Endodermal cell (in vitro differentiated cells): ENCODE results near the gene KIAA1671. TPM values are rescaled to one million over a fixed set of nuclear protein-coding genes. Genes with fewer than 3 reads are reported as not detected.
A peak's percentile ranks its signal among the peaks of the same experiment; 100 is the strongest.

Experiments used
- DNase-seq: peaks from one replicate; pipeline ENCODE4 v3.0.0-alpha.2; 2017
- H3K27ac ChIP-seq: 2 replicates; pipeline ENCODE4 v1.5.1; 2013; ENCODE audit warnings: mild to moderate bottlenecking, low read depth, low read length, moderate library complexity
- H3K27me3 ChIP-seq: 2 replicates; pipeline ENCODE4 v1.6.1; 2013; ENCODE audit warnings: mild to moderate bottlenecking, low read length, moderate library complexity; ENCODE audit not compliant: insufficient read depth, control insufficient read depth, poor library complexity, severe bottlenecking
- H3K36me3 ChIP-seq: 2 replicates; pipeline ENCODE4 v1.7.0; 2013; ENCODE audit warnings: mild to moderate bottlenecking, low read length, moderate library complexity; ENCODE audit not compliant: control insufficient read depth, insufficient read depth
- H3K4me1 ChIP-seq: one replicate; pipeline ENCODE4 v1.7.0; 2013; ENCODE audit warnings: low read length; ENCODE audit not compliant: control insufficient read depth, insufficient read depth
- H3K4me3 ChIP-seq: 2 replicates; pipeline ENCODE4 v1.5.1; 2013; ENCODE audit warnings: mild to moderate bottlenecking, low read length, moderate library complexity
- H3K9ac ChIP-seq: 2 replicates; pipeline ENCODE4 v1.6.1; 2013; ENCODE audit warnings: mild to moderate bottlenecking, low read length, moderate library complexity; ENCODE audit not compliant: poor library complexity, severe bottlenecking; ENCODE audit errors: extremely low read depth
- H3K9me3 ChIP-seq: 2 replicates; pipeline ENCODE4 v1.6.1; 2013; ENCODE audit warnings: mild to moderate bottlenecking, low read length, moderate library complexity; ENCODE audit not compliant: control insufficient read depth
- H3K27ac Mint-ChIP-seq: 2 replicates; pipeline ENCODE4 v1.8.0; 2020; ENCODE audit warnings: mixed read lengths
- H3K27me3 Mint-ChIP-seq: 2 replicates; pipeline ENCODE4 v1.8.0; 2021; ENCODE audit warnings: mild to moderate bottlenecking, mixed read lengths; ENCODE audit not compliant: insufficient read depth
- H3K36me3 Mint-ChIP-seq: 2 replicates; pipeline ENCODE4 v1.8.0; 2020; ENCODE audit warnings: low read depth, mixed read lengths
- H3K4me1 Mint-ChIP-seq: 2 replicates; pipeline ENCODE4 v1.8.0; 2020; ENCODE audit warnings: mixed read lengths
- H3K4me3 Mint-ChIP-seq: 2 replicates; pipeline ENCODE4 v1.8.0; 2020; ENCODE audit warnings: mild to moderate bottlenecking, moderate library complexity, mixed read lengths
- H3K9me3 Mint-ChIP-seq: 2 replicates; pipeline ENCODE4 v1.8.0; 2020; ENCODE audit warnings: mild to moderate bottlenecking, mixed read lengths
- WGBS, 2 experiments: methylation state at CpG; one replicate each; pipeline versions ENCODE4 v1.1.5 to v1.1.7; 2013; ENCODE audit warnings: missing lambda C conversion rate in 2 of 2, mixed read lengths in 1 of 2; ENCODE audit not compliant: insufficient coverage in 1 of 2, insufficient read length in 1 of 2; 5-methylcytosine and 5-hydroxymethylcytosine counted together
- total RNA-seq, 2 donors: library from RNA; stranded (reverse); fragmentation: NEBNext Ultra II Directional in 1 of 2; extraction: Animal tissue kit (Norgen Biotek cat#: 25700) in 1 of 2; gene quantifications; 2 replicates in 1 of 2; 3 replicates in 1 of 2; pipeline ENCODE4 v1.2.1, GENCODE V29; 2021
- TF ChIP-seq, protein P1 (sequence below): fragments of 200-600 bp; sonication (generic); conservative IDR thresholded peaks from 2 replicates; pipeline ENCODE4 v1.5.0; 2021; ENCODE audit warnings: antibody characterized with exemption, mild to moderate bottlenecking

The KIAA1671 gene
- total RNA-seq, 2 donors from 2014 or later, result 38.8 to 43.7 TPM

DNA sequence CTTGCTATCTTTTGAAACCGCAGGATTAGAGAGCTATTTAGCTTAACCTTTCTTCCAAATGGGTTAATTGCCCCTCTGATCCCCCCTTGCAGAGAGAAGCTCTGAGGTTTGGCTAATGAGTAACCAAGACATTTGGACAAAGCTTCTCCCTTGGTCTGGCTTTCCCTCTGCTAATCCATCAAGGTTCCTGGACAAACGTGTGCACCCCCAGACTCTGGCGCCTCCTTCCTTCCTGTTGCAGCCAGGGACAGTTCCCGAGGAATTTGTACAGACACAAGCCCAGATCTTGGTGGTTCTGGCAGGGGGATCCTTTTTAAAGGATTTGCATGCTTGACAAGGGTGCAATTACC lies 1.6 kb downstream of the KIAA1671 start:
- Histone ChIP-seq H3K27me3 (no peaks in the 10 kb centered on the region), H3K9ac (peak overlapping the region; percentile 87), H3K27ac (no peak overlapping the region), H3K4me3 (peak overlapping the region; percentile 82), H3K36me3 (no peaks in the 10 kb centered on the region), H3K9me3 (no peaks in the 10 kb centered on the region), H3K4me1 (no peaks in the 10 kb centered on the region)
- Mint-ChIP-seq H3K27me3 (no peaks in the 10 kb centered on the region), H3K36me3 (peaks cover 15% of the 10 kb centered on the region), H3K4me3 (peak overlapping the region; percentile 99), H3K9me3 (no peaks in the 10 kb centered on the region), H3K27ac (peak overlapping the region; percentile 93), H3K4me1 (peaks cover 26% of the 10 kb centered on the region)
- TF ChIP-seq, protein P1, sequence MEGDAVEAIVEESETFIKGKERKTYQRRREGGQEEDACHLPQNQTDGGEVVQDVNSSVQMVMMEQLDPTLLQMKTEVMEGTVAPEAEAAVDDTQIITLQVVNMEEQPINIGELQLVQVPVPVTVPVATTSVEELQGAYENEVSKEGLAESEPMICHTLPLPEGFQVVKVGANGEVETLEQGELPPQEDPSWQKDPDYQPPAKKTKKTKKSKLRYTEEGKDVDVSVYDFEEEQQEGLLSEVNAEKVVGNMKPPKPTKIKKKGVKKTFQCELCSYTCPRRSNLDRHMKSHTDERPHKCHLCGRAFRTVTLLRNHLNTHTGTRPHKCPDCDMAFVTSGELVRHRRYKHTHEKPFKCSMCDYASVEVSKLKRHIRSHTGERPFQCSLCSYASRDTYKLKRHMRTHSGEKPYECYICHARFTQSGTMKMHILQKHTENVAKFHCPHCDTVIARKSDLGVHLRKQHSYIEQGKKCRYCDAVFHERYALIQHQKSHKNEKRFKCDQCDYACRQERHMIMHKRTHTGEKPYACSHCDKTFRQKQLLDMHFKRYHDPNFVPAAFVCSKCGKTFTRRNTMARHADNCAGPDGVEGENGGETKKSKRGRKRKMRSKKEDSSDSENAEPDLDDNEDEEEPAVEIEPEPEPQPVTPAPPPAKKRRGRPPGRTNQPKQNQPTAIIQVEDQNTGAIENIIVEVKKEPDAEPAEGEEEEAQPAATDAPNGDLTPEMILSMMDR, result no peak
- 56 to 86% methylated on average over 3 to 4 of the region's 4 CpGs for WGBS, 2 experiments
- DNase-seq, result peak; percentile 55

DNA sequence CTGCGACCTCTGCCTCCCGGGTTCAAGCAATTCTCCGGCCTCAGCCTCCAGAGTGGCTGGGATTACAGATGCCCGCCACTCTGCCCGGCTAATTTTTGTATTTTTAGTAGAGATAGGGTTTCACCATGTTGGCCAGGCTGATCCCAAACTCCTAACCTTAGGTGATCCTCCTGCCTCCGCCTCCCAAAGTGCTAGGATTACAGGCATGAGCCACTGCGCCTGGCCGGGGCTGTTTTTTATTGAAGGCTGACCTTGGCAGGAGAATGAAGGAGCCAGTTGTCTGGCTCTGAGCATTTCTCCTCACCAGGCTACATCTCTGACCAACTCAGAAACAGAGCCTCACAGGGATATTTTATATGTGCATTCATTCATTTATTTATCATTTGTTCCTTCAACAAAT lies 2.3 kb downstream of the KIAA1671 start:
- Mint-ChIP-seq H3K4me1 (peaks cover 26% of the 10 kb centered on the region), H3K9me3 (no peaks in the 10 kb centered on the region), H3K36me3 (peaks cover 15% of the 10 kb centered on the region), H3K27ac (no peak overlapping the region), H3K4me3 (no peak overlapping the region), H3K27me3 (no peaks in the 10 kb centered on the region)
- 94 to 96% methylated on average over 6 to 8 of the region's 8 CpGs for WGBS, 2 experiments
- Histone ChIP-seq H3K27ac (no peak overlapping the region), H3K36me3 (no peaks in the 10 kb centered on the region), H3K27me3 (no peaks in the 10 kb centered on the region), H3K9ac (no peak overlapping the region), H3K4me3 (no peak overlapping the region), H3K4me1 (no peaks in the 10 kb centered on the region), H3K9me3 (no peaks in the 10 kb centered on the region)
- TF ChIP-seq, protein P1, result no peak
- peak; percentile 26 for DNase-seq

DNA sequence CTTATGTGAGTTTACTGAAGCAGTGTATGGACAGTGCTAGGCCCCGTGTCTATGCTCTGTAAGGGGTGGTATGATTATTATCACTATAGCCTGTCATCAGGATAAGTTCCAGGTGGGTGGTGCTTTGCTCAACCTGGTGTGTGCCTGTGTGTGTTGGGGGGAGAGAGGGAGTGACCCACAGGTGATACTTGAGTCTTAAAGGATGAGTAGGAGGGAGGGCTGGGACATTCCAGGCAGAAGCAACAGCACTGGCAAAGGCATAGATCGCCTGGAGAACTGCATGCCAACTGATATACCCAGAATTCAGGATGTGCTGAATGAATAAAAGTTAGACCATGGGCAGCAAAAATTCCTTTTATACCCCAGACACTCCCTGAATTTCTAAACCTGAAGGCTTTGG lies 4.5 kb downstream of the KIAA1671 start:
- Histone ChIP-seq H3K9me3 (peaks cover 6% of the 10 kb centered on the region), H3K27ac (no peak overlapping the region), H3K27me3 (no peaks in the 10 kb centered on the region), H3K4me1 (no peaks in the 10 kb centered on the region), H3K9ac (no peak overlapping the region), H3K4me3 (no peak overlapping the region), H3K36me3 (peaks cover 12% of the 10 kb centered on the region)
- Mint-ChIP-seq H3K36me3 (peaks cover 31% of the 10 kb centered on the region), H3K27ac (no peak overlapping the region), H3K4me3 (no peak overlapping the region), H3K4me1 (peaks cover 19% of the 10 kb centered on the region), H3K9me3 (no peaks in the 10 kb centered on the region), H3K27me3 (no peaks in the 10 kb centered on the region)
- DNase-seq, result peak; percentile 32
- TF ChIP-seq, protein P1, result no peak
- 81 to 100% methylated on average over 1 to 2 of the region's 2 CpGs for WGBS, 2 experiments
